Endodermal cell (in vitro differentiated cells): Measurements from ENCODE around the gene NINJ1. TPM values are rescaled to one million over a fixed set of nuclear protein-coding genes. Genes with fewer than 3 reads are reported as not detected.

Experiments used
- DNase-seq: peaks from one replicate; pipeline ENCODE4 v3.0.0-alpha.2; 2017
- H3K27ac ChIP-seq: 2 replicates; pipeline ENCODE4 v1.5.1; 2013; ENCODE audit warnings: mild to moderate bottlenecking, low read depth, low read length, moderate library complexity
- H3K27me3 ChIP-seq: 2 replicates; pipeline ENCODE4 v1.6.1; 2013; ENCODE audit warnings: mild to moderate bottlenecking, low read length, moderate library complexity; ENCODE audit not compliant: insufficient read depth, control insufficient read depth, poor library complexity, severe bottlenecking
- H3K36me3 ChIP-seq: 2 replicates; pipeline ENCODE4 v1.7.0; 2013; ENCODE audit warnings: mild to moderate bottlenecking, low read length, moderate library complexity; ENCODE audit not compliant: control insufficient read depth, insufficient read depth
- H3K4me1 ChIP-seq: one replicate; pipeline ENCODE4 v1.7.0; 2013; ENCODE audit warnings: low read length; ENCODE audit not compliant: control insufficient read depth, insufficient read depth
- H3K4me3 ChIP-seq: 2 replicates; pipeline ENCODE4 v1.5.1; 2013; ENCODE audit warnings: mild to moderate bottlenecking, low read length, moderate library complexity
- H3K9ac ChIP-seq: 2 replicates; pipeline ENCODE4 v1.6.1; 2013; ENCODE audit warnings: mild to moderate bottlenecking, low read length, moderate library complexity; ENCODE audit not compliant: poor library complexity, severe bottlenecking; ENCODE audit errors: extremely low read depth
- H3K9me3 ChIP-seq: 2 replicates; pipeline ENCODE4 v1.6.1; 2013; ENCODE audit warnings: mild to moderate bottlenecking, low read length, moderate library complexity; ENCODE audit not compliant: control insufficient read depth
- H3K27ac Mint-ChIP-seq: 2 replicates; pipeline ENCODE4 v1.8.0; 2020; ENCODE audit warnings: mixed read lengths
- H3K27me3 Mint-ChIP-seq: 2 replicates; pipeline ENCODE4 v1.8.0; 2021; ENCODE audit warnings: mild to moderate bottlenecking, mixed read lengths; ENCODE audit not compliant: insufficient read depth
- H3K36me3 Mint-ChIP-seq: 2 replicates; pipeline ENCODE4 v1.8.0; 2020; ENCODE audit warnings: low read depth, mixed read lengths
- H3K4me1 Mint-ChIP-seq: 2 replicates; pipeline ENCODE4 v1.8.0; 2020; ENCODE audit warnings: mixed read lengths
- H3K4me3 Mint-ChIP-seq: 2 replicates; pipeline ENCODE4 v1.8.0; 2020; ENCODE audit warnings: mild to moderate bottlenecking, moderate library complexity, mixed read lengths
- H3K9me3 Mint-ChIP-seq: 2 replicates; pipeline ENCODE4 v1.8.0; 2020; ENCODE audit warnings: mild to moderate bottlenecking, mixed read lengths
- CTCF ChIP-seq: fragments of 200-600 bp; sonication (generic); conservative IDR thresholded peaks from 2 replicates; pipeline ENCODE4 v1.5.0; 2021; ENCODE audit warnings: antibody characterized with exemption, mild to moderate bottlenecking
- WGBS, 2 experiments: methylation state at CpG; one replicate each; pipeline versions ENCODE4 v1.1.5 to v1.1.7; 2013; ENCODE audit warnings: missing lambda C conversion rate in 2 of 2, mixed read lengths in 1 of 2; ENCODE audit not compliant: insufficient coverage in 1 of 2, insufficient read length in 1 of 2; 5-methylcytosine and 5-hydroxymethylcytosine counted together
- total RNA-seq, 2 donors: library from RNA; stranded (reverse); fragmentation: NEBNext Ultra II Directional in 1 of 2; extraction: Animal tissue kit (Norgen Biotek cat#: 25700) in 1 of 2; gene quantifications; 2 replicates in 1 of 2; 3 replicates in 1 of 2; pipeline ENCODE4 v1.2.1, GENCODE V29; 2021

Gene NINJ1
- total RNA-seq, 2 donors from 2014 or later: 24.2 to 32.0 TPM

- 90 to 95% methylated on average over 7 to 17 of the region's 17 CpGs for WGBS, 2 experiments
- no peak overlapping the region for H3K4me3 Mint-ChIP-seq
- Histone ChIP-seq H3K4me1 (peaks cover 5% of the 10 kb centered on the region), H3K27me3 (no peaks in the 10 kb centered on the region), H3K27ac (no peak overlapping the region), H3K9ac (no peak overlapping the region), H3K36me3 (no peaks in the 10 kb centered on the region), H3K4me3 (no peak overlapping the region), H3K9me3 (no peaks in the 10 kb centered on the region)
- peaks cover 3% of the 10 kb centered on the region for H3K36me3 Mint-ChIP-seq
- H3K9me3 Mint-ChIP-seq: no peaks in the 10 kb centered on the region
- H3K27me3 Mint-ChIP-seq: no peaks in the 10 kb centered on the region
- peak; percentile 73 for DNase-seq
- peak overlapping the region; percentile 26 for H3K27ac Mint-ChIP-seq
- peaks cover 12% of the 10 kb centered on the region for H3K4me1 Mint-ChIP-seq
- no peak for TF ChIP-seq CTCF
Observed at GRCh38 chr9:93114169-93114983, 19.7 kb downstream of the NINJ1 start.

GRCh38 chr9:93112864-93113389, 21.1 kb downstream of the NINJ1 start:
- no peaks in the 10 kb centered on the region for H3K9me3 ChIP-seq

More at GRCh38 chr9:93112864-93113389, 21.1 kb downstream of the NINJ1 start:
- no peak for TF ChIP-seq CTCF
- H3K27ac ChIP-seq: no peak overlapping the region
- Mint-ChIP-seq H3K36me3 (peaks cover 5% of the 10 kb centered on the region), H3K27me3 (no peaks in the 10 kb centered on the region), H3K4me1 (peaks cover 12% of the 10 kb centered on the region), H3K4me3 (no peak overlapping the region), H3K27ac (no peak overlapping the region), H3K9me3 (no peaks in the 10 kb centered on the region)
- H3K9ac ChIP-seq: no peak overlapping the region
- peaks cover 5% of the 10 kb centered on the region for H3K4me1 ChIP-seq
- no peaks in the 10 kb centered on the region for H3K36me3 ChIP-seq
- WGBS, 2 experiments: 84 to 96% methylated on average over 9 to 13 of the region's 13 CpGs
- no peak overlapping the region for H3K4me3 ChIP-seq
- H3K27me3 ChIP-seq: no peaks in the 10 kb centered on the region
- peak; percentile 26 for DNase-seq
